Psoas muscle (tissue), 8 donors: ENCODE data around the gene TOMM6. TPM values are rescaled to one million over a fixed set of nuclear protein-coding genes. Genes with fewer than 3 reads are reported as not detected.

Experiments
- ATAC-seq, 4 donors: fragments of 200-7000 bp; cut with Tn5 transposase; one replicate each; pipeline ENCODE4 v1.9.1; 2020; ENCODE audit warnings: moderate library complexity in 3 of 4, mild to moderate bottlenecking in 2 of 4
- DNase-seq, 2 donors: peaks; one replicate each; pipeline ENCODE4 v3.0.0-alpha.2; 2020
- H3K27ac ChIP-seq: fragments of 200-600 bp; one replicate; pipeline ENCODE4 v1.8.0; 2022
- H3K27me3 ChIP-seq, 3 donors: fragments of 200-600 bp in 1 of 3; one replicate each; pipeline versions ENCODE4 v1.6.1 to v1.8.0; 2013 to 2022; ENCODE audit warnings: low read length in 2 of 3, mild to moderate bottlenecking in 2 of 3, moderate library complexity in 1 of 3; ENCODE audit not compliant: insufficient read depth in 3 of 3
- H3K36me3 ChIP-seq, 2 donors: fragments of 200-600 bp in 1 of 2; one replicate each; pipeline versions ENCODE4 v1.6.1 to v1.8.0; 2013 to 2022; ENCODE audit warnings: low read depth in 1 of 2, mild to moderate bottlenecking in 1 of 2, moderate library complexity in 1 of 2; ENCODE audit not compliant: insufficient read depth in 1 of 2
- H3K4me1 ChIP-seq: fragments of 200-600 bp; one replicate; pipeline ENCODE4 v1.8.0; 2022
- H3K4me3 ChIP-seq: fragments of 200-600 bp; one replicate; pipeline ENCODE4 v1.8.0; 2022; ENCODE audit warnings: mild to moderate bottlenecking
- H3K9me3 ChIP-seq: fragments of 200-600 bp; one replicate; pipeline ENCODE4 v1.8.0; 2022
- WGBS, 3 donors: extraction: QIAGEN DNeasy Blood & Tissue Kit; methylation state at CpG; one replicate each; pipeline versions ENCODE4 v1.1.6 to v1.1.7; 2013; 5-methylcytosine and 5-hydroxymethylcytosine counted together
- intact Hi-C, 2 donors: fragments of 100-400 bp; cut with DNase I; formaldehyde crosslinking; loops; one replicate each; pipeline versions ENCODE4 v1.11.0 to v1.14.2; 2022
- polyA plus RNA-seq, 3 donors: library from polyadenylated mRNA; stranded (reverse); fragments of 200-250 nt; gene quantifications; one replicate each; pipeline ENCODE4 v1.2.3, GENCODE V29; 2013
- total RNA-seq, 4 donors: library from RNA; stranded (reverse); fragmentation: NEBNext Ultra II Directional in 2 of 4; extraction: Animal tissue kit (Norgen Biotek cat#: 25700) in 2 of 4; gene quantifications; one replicate each; pipeline versions ENCODE4 v1.2.1 to v1.2.4, GENCODE V29; 2021 to 2023
- TF ChIP-seq, protein P1 (sequence below): fragments of 200-600 bp; IDR thresholded peaks from one replicate; pipeline ENCODE4 v1.8.0; 2022; ENCODE audit warnings: antibody characterized with exemption
- donor health status: healthy with polysubstance abuse.
- donor health status: DM: no; HTN: no; CAD: no; lungs with moderate emphysema.
- donor health status: Bipolar disorder and iron deficiency.
- donor health status: healthy.
- donor health status: DM: yes; HTN: yes; CAD: no.
- donor health status: DM: no; HTN: no; CAD: no.
- donor health status: DM: no; HTN: no; CAD: no.
- donor health status: DM: yes; HTN: yes; CAD: no.

The TOMM6 gene
- total and polyA plus RNA-seq, 7 donors, result 156 to 403 (median 181) TPM

DNA sequence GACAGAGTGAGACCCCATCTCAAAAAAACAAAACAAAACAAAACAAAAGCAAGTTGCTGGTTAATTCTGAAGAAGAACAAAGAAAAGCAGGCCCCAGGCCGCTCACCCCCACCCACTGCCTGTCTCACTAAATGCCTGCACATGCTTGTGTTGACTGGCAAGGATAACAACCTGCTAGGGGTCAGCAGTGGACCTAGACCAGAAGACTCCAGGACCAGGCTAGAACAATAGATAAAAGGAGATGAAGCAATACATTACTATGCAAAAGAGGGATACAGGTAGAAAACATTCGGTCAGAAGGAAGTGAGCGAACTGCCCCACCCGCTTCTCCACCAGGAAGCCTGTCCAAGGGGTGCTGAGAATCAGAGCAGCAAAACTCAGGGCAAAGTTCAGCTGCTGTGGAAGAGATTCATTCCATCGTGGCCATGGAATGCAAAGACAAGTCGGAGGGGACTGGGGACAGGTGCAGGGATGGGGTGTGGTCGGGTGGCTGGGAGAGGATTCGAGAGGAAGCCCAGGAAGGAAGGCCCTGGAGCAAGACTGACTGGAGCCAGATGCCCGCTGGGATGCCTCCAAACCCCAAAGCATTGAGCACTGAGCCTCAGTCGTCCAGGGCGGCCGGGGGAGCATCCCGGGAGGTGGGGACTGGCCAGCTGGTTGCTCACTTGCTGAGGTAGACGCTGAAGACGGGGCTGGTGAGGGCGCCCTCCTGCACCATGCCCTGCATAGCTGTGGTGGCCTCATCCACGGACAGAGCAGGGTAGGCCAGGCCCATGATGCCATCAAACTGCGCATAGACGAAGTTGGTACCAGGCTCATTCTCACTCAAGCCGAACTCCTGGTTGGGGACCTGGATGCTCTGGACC, 45.6 kb upstream of the TOMM6 start:
- intact Hi-C loops, result loop anchor here in 1 of 2 donors (10.0 kb wide), 1 partner anchor 1627 kb away; no protein-coding TSS in a partner anchor
- DNase-seq, result peak in 1 of 2 donors; percentile 16
- H3K4me1 ChIP-seq, result no peaks in the 10 kb centered on the region
- TF ChIP-seq, protein P1, sequence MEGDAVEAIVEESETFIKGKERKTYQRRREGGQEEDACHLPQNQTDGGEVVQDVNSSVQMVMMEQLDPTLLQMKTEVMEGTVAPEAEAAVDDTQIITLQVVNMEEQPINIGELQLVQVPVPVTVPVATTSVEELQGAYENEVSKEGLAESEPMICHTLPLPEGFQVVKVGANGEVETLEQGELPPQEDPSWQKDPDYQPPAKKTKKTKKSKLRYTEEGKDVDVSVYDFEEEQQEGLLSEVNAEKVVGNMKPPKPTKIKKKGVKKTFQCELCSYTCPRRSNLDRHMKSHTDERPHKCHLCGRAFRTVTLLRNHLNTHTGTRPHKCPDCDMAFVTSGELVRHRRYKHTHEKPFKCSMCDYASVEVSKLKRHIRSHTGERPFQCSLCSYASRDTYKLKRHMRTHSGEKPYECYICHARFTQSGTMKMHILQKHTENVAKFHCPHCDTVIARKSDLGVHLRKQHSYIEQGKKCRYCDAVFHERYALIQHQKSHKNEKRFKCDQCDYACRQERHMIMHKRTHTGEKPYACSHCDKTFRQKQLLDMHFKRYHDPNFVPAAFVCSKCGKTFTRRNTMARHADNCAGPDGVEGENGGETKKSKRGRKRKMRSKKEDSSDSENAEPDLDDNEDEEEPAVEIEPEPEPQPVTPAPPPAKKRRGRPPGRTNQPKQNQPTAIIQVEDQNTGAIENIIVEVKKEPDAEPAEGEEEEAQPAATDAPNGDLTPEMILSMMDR, result no peak
- no peak overlapping the region for H3K27ac ChIP-seq
- H3K27me3 ChIP-seq, result no peaks in the 10 kb centered on the region
- ATAC-seq, result peak in 1 of 4 donors; percentile 17
- H3K9me3 ChIP-seq, result no peaks in the 10 kb centered on the region
- 76 to 79% (median 76%) methylated on average over 20 of the region's 20 CpGs for WGBS, 3 donors
- H3K36me3 ChIP-seq, result no peaks in the 10 kb centered on the region
- H3K4me3 ChIP-seq, result no peak overlapping the region

DNA sequence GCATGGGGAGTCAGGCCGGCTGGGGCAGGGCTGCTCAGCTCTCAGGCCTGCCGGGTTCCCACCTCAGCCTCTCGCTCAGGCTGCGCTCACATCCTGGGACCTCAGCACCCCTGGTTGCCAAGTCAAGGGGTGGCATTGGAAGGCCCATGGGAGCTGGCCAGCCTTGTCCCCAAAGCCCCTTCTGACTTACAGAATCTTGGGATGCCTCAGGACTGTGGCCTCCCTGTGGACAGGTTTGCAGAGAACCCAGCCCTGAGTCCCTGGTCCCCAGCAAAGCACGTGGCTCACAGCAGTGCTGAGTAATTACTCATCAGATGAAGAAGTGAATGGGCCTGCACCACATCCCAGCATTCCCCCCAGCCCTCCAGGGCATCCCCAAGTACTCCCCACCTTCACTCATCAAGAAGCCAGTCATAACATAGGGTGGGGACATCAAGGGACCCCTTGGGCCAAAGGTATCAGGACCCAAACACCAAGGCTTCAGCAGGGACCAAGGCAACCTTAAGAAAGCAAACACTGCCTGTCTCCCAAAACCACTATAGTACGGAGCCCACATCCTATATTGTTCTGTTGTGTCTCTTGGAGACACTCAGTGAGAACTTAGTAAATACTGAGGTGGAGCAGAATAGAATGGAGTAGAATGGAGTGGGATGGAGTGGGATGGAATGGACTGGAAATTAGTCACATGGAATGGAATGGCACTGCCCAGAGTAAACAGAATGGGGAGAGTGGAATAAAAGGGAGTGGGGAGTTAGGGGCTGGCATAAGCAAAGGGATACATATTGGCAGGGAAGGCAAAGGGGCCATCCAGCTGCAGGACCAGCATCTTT, 43.9 kb upstream of the TOMM6 start:
- WGBS, 3 donors, result 89 to 95% (median 89%) methylated on average over 5 to 6 of the region's 6 CpGs
- TF ChIP-seq, protein P1, result no peak
- peak in 1 of 4 donors; percentile 13 for ATAC-seq
- H3K4me3 ChIP-seq, result no peak overlapping the region
- DNase-seq, result peak in 1 of 2 donors; percentile 26
- intact Hi-C loops, result loop anchor here in 1 of 2 donors (10.0 kb wide), 1 partner anchor 1629 kb away; no protein-coding TSS in a partner anchor
- no peaks in the 10 kb centered on the region for H3K36me3 ChIP-seq
- H3K27ac ChIP-seq, result no peak overlapping the region
- H3K4me1 ChIP-seq, result no peaks in the 10 kb centered on the region
- no peaks in the 10 kb centered on the region for H3K9me3 ChIP-seq
- no peaks in the 10 kb centered on the region for H3K27me3 ChIP-seq

DNA sequence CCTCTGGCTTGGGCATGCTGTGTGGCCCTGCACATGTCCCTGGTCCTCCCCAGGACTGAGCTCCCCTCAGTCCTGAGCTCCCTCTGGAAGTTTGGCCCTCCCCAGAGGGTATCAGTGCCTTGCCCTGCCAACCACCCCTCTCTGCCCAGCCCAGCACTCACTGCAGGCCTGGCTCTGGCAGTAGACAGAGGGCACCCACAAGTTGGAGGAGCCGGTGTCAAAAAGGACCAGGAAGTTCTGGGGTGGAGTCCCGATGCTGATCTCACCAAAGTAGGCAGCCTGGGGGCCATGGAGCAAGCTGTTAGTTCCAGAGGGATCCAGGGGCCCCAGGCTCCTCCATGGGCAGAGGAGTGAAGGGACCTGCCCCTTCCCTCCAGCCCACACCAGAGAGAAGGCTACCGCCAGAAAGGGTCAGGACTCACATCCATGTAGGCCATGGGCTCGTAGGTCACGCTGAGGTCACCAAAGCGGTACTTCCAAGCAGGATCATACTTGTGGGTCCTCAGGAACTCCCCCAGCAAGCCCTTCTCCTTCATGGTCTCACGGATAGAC, 43.2 kb upstream of the TOMM6 start:
- no peak overlapping the region for H3K4me3 ChIP-seq
- ATAC-seq, result no peak
- no peaks in the 10 kb centered on the region for H3K27me3 ChIP-seq
- intact Hi-C loops, result loop anchor here in 1 of 2 donors (10.0 kb wide), 1 partner anchor 1630 kb away; no protein-coding TSS in a partner anchor
- WGBS, 3 donors, result 81 to 88% (median 84%) methylated on average over 7 of the region's 7 CpGs
- peak in 1 of 2 donors; percentile 31 for DNase-seq
- TF ChIP-seq, protein P1, result no peak
- H3K9me3 ChIP-seq, result no peaks in the 10 kb centered on the region
- H3K27ac ChIP-seq, result no peak overlapping the region
- no peaks in the 10 kb centered on the region for H3K4me1 ChIP-seq
- H3K36me3 ChIP-seq, result no peaks in the 10 kb centered on the region

DNA sequence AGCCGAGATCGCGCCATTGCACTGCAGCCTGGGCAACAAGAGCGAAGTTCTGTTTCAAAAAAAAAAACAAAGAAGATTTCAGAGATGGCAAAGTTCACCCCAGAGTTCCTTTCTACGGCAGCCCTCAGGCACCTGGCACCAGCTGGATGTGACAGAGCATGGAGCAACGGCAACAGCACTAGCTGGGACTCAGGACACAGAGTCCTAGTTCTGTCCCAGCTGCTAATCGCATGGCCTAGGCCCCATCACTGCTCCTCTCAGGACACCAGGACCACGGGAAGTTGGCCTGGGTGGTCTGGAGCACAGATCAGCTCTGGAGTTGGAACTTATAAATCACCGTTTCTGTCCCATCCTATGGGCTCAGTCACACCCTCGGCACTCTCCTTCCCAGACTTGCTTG, 41.4 kb upstream of the TOMM6 start:
- ATAC-seq (no peak), DNase-seq (peak in 1 of 2 donors; percentile 28)
- no peaks in the 10 kb centered on the region for H3K4me1 ChIP-seq
- H3K27ac ChIP-seq, result no peak overlapping the region
- TF ChIP-seq, protein P1, result no peak
- no peaks in the 10 kb centered on the region for H3K9me3 ChIP-seq
- no peak overlapping the region for H3K4me3 ChIP-seq
- H3K36me3 ChIP-seq, result no peaks in the 10 kb centered on the region
- H3K27me3 ChIP-seq, result no peaks in the 10 kb centered on the region
- 73 to 82% (median 81%) methylated on average over 10 of the region's 10 CpGs for WGBS, 3 donors
- intact Hi-C loops, result loop anchor here in 1 of 2 donors (10.0 kb wide), 1 partner anchor 1631 kb away; no protein-coding TSS in a partner anchor
